ENCODE measurements around the gene ACCS.

Gene ACCS

GRCh38 chr11:44112091-44112821, 46.2 kb downstream of the ACCS start:
- Histone ChIP-seq H3K9ac (no peak overlapping the region), H3K27me3 (ENCODE audit: control insufficient read depth, insufficient read depth, low read length) (no peaks in the 10 kb centered on the region), H3K79me2 (no peaks in the 10 kb centered on the region), H3K36me3 (ENCODE audit: control insufficient read depth, insufficient read depth, low read length) (no peaks in the 10 kb centered on the region), H3K4me3 (ENCODE audit: low read depth, low read length) (no peak overlapping the region), H3K4me2 (ENCODE audit: low read length) (no peak overlapping the region), H3K4me1 (no peaks in the 10 kb centered on the region), H3K9me3 (ENCODE audit: control insufficient read depth, low read length) (no peaks in the 10 kb centered on the region), H3K27ac (no peak overlapping the region), H2AFZ (no peak overlapping the region)
- TF ChIP-seq, protein P1, sequence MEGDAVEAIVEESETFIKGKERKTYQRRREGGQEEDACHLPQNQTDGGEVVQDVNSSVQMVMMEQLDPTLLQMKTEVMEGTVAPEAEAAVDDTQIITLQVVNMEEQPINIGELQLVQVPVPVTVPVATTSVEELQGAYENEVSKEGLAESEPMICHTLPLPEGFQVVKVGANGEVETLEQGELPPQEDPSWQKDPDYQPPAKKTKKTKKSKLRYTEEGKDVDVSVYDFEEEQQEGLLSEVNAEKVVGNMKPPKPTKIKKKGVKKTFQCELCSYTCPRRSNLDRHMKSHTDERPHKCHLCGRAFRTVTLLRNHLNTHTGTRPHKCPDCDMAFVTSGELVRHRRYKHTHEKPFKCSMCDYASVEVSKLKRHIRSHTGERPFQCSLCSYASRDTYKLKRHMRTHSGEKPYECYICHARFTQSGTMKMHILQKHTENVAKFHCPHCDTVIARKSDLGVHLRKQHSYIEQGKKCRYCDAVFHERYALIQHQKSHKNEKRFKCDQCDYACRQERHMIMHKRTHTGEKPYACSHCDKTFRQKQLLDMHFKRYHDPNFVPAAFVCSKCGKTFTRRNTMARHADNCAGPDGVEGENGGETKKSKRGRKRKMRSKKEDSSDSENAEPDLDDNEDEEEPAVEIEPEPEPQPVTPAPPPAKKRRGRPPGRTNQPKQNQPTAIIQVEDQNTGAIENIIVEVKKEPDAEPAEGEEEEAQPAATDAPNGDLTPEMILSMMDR (IDR thresholded peaks at IDR 0.05): no peak

GRCh38 chr11:44113018-44113417, 46.9 kb downstream of the ACCS start:
- no peaks in the 10 kb centered on the region for H3K4me1 ChIP-seq
- H3K27me3 ChIP-seq (ENCODE audit: control insufficient read depth, insufficient read depth, low read length): no peaks in the 10 kb centered on the region
- H3K9ac ChIP-seq: no peak overlapping the region
- H2AFZ ChIP-seq: no peak overlapping the region
- no peaks in the 10 kb centered on the region for H3K79me2 ChIP-seq
- no peak overlapping the region for H3K4me2 ChIP-seq (ENCODE audit: low read length)
- TF ChIP-seq, protein P1 (IDR thresholded peaks at IDR 0.05): no peak
- H3K27ac ChIP-seq: no peak overlapping the region
- no peaks in the 10 kb centered on the region for H3K36me3 ChIP-seq (ENCODE audit: control insufficient read depth, insufficient read depth, low read length)
- no peak overlapping the region for H3K4me3 ChIP-seq (ENCODE audit: low read depth, low read length)
- no peaks in the 10 kb centered on the region for H3K9me3 ChIP-seq (ENCODE audit: control insufficient read depth, low read length)

- no peak overlapping the region for H3K27ac ChIP-seq
- H3K4me1 ChIP-seq: no peaks in the 10 kb centered on the region
Observed at GRCh38 chr11:44113572-44113971, 47.5 kb downstream of the ACCS start.

DNA sequence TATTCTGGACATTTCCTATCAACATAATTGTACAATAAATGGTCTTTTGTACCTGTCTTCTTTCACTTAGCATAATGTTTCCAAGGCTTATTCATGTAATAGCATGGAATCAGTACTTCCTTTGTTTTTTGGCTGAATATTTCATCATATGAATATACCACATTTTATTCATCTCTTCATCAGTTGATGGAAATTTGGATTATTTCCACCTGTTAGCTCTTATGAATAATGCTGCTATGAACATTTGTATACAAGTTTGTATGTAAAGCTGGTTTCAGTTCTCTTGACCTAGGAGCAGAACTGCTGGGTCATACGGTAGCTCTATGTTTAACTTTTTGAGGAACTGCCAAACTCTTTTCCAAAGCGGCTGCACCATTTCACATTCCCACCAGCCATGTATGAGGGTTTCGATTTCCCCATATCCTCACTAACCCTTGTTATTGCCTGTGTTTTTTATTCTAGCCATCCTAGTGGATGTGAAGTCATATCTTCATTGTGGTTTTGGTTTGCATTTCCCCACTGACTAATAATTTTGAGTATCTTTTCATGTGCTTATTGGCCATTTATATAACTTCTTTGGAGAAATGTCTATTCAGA, 50.3 kb downstream of the ACCS start:
- no peaks in the 10 kb centered on the region for H3K36me3 ChIP-seq (ENCODE audit: control insufficient read depth, insufficient read depth, low read length)
- TF ChIP-seq, protein P1 (IDR thresholded peaks at IDR 0.05): no peak
- no peaks in the 10 kb centered on the region for H3K27me3 ChIP-seq (ENCODE audit: control insufficient read depth, insufficient read depth, low read length)
- no peak overlapping the region for H3K27ac ChIP-seq
- no peaks in the 10 kb centered on the region for H3K79me2 ChIP-seq
- no peaks in the 10 kb centered on the region for H3K4me1 ChIP-seq
- no peak overlapping the region for H2AFZ ChIP-seq
- H3K9me3 ChIP-seq (ENCODE audit: control insufficient read depth, low read length): no peaks in the 10 kb centered on the region
- no peak overlapping the region for H3K4me3 ChIP-seq (ENCODE audit: low read depth, low read length)
- no peak overlapping the region for H3K9ac ChIP-seq
- H3K4me2 ChIP-seq (ENCODE audit: low read length): no peak overlapping the region

More at GRCh38 chr11:44113572-44113971, 47.5 kb downstream of the ACCS start:
- Histone ChIP-seq H3K36me3 (ENCODE audit: control insufficient read depth, insufficient read depth, low read length) (no peaks in the 10 kb centered on the region), H3K79me2 (no peaks in the 10 kb centered on the region), H3K27me3 (ENCODE audit: control insufficient read depth, insufficient read depth, low read length) (no peaks in the 10 kb centered on the region), H3K9ac (no peak overlapping the region), H2AFZ (no peak overlapping the region), H3K4me2 (ENCODE audit: low read length) (no peak overlapping the region), H3K4me3 (ENCODE audit: low read depth, low read length) (no peak overlapping the region), H3K9me3 (ENCODE audit: control insufficient read depth, low read length) (no peaks in the 10 kb centered on the region)
- TF ChIP-seq, protein P1 (IDR thresholded peaks at IDR 0.05): no peak
